Fibroblast of the aortic adventitia (primary cell): ENCODE results near the gene GUCY1B1. TPM values are rescaled to one million over a fixed set of nuclear protein-coding genes. Genes with fewer than 3 reads are reported as not detected.

Source experiments
- DNase-seq: peaks from one replicate; pipeline ENCODE4 v3.0.0-alpha.2; 2010; ENCODE audit warnings: low read depth
- H3K4me3 ChIP-seq: 2 replicates; pipeline ENCODE4 v1.5.1; 2011; ENCODE audit warnings: low read depth, mild to moderate bottlenecking, control low read depth, low read length, moderate library complexity
- total RNA-seq: library from RNA; depleted of rRNA; stranded (reverse); fragments of >200 nt; gene quantifications from 2 replicates; pipeline ENCODE4 v1.2.3, GENCODE V29; 2012; ENCODE audit warnings: low replicate concordance
- TF ChIP-seq, protein P1 (sequence below): IDR thresholded peaks from 2 replicates; pipeline ENCODE4 v1.5.1; 2011; ENCODE audit warnings: mild to moderate bottlenecking, low read length, control low read depth, inconsistent platforms; ENCODE audit not compliant: insufficient read depth

Gene GUCY1B1
- total RNA-seq, 1 donor: 2.0 TPM

DNA sequence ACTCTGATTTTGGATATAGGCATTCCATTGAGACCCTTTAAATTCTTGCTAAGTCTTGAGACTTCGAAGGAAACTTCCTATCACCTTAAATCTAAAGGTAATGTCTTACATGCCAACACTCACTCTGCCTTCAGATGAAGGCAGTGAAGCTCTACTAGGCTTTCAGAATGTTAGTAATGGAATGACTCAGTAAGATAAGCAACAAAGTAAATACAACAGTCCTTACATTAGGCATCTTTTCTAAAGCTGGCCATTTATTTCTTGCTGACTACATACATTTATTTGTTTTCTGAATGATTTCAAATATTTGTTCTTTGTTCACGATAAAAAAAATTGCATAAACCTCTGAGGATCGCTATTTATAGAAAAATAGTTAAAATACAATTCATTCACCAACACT, 63.8 kb downstream of the GUCY1B1 start:
- H3K4me3 ChIP-seq: no peak overlapping the region
- peak; percentile 15 for DNase-seq
- TF ChIP-seq, protein P1, sequence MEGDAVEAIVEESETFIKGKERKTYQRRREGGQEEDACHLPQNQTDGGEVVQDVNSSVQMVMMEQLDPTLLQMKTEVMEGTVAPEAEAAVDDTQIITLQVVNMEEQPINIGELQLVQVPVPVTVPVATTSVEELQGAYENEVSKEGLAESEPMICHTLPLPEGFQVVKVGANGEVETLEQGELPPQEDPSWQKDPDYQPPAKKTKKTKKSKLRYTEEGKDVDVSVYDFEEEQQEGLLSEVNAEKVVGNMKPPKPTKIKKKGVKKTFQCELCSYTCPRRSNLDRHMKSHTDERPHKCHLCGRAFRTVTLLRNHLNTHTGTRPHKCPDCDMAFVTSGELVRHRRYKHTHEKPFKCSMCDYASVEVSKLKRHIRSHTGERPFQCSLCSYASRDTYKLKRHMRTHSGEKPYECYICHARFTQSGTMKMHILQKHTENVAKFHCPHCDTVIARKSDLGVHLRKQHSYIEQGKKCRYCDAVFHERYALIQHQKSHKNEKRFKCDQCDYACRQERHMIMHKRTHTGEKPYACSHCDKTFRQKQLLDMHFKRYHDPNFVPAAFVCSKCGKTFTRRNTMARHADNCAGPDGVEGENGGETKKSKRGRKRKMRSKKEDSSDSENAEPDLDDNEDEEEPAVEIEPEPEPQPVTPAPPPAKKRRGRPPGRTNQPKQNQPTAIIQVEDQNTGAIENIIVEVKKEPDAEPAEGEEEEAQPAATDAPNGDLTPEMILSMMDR: no peak

DNA sequence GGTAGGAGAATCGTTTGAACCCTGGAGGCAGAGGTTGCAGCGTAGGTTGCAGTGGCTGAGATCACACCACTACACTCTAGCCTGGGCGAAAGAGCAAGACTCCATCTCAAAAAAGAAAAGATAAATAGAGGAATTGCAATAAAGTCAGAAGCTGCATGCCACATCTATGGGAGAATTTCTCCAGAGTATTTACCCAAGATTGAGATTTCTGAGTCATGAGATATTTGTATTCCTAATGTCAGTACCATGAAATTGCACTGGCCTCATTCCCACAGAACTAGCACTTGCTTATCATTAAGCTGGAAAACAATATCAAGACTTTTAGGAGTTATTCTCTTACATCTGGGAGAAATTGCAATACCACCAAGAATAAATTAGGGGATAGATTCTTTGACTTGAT, 69.8 kb downstream of the GUCY1B1 start:
- no peak overlapping the region for H3K4me3 ChIP-seq
- peak; percentile 46 for DNase-seq
- TF ChIP-seq, protein P1: no peak

DNA sequence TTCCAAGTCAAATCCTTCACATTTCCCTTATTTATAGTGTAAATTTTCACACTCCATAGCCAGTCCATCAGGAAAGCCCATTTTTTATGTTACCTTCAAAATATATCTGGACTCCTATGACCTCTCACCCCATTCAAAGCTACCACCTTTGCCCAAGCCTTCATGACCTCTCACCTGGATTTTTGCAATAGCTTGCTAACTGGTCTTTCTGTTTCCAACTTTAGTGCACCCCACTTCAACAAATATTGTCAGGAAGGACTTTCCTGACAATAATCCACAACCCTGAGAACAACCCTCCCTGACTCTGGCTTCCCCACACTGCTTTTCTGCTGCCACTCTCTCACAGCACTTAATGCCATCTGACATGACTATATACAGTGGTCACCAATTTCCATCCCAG, 73.8 kb downstream of the GUCY1B1 start:
- no peak for DNase-seq
- H3K4me3 ChIP-seq: no peak overlapping the region
- TF ChIP-seq, protein P1: no peak

DNA sequence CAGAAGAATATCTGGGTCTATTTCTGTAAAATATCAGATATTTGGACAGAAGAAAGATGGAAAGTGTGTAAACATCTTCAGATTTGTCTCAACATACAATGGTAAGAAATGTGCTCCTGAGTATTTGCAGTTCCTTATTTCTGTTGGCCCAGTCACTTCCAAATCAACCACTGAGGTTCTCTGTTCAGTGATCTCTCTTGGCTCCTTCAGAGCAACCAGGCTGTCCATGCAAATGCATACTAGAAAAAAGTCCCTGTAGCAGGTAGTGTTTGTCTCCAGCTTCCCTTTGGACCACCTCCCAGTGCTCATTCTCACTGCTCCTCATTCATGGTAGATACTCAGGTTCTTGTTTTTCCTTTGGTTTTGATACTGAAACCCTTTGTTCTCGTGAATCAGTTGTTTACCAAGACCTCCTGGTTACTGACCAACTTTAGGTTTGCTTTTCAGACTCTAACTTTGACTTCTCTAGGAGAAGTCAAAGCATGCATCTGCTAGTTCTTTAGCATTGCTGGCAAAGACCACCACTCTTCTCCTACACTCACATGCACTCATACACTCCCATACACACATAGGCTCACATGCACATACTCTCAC, 78.5 kb downstream of the GUCY1B1 start:
- DNase-seq: no peak
- TF ChIP-seq, protein P1: no peak
- H3K4me3 ChIP-seq: no peak overlapping the region

DNA sequence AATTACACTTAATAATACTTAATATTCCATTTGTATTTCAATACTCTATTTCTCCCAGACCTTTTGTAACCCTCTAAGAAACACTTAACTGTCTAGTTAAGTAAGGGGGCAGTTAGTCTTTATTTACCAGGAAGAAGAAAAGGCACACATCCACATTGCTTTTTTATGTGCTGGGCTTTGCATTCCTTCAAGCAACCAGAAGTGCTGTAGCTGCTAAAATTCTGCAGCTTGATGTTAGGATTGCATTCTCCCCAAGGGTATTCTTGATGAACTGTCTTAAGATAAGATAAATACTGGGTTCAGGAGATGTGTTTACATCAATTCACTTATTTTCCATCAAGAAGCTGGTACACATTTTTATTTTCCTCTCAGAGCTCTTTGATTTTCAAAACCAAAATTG, 83.3 kb downstream of the GUCY1B1 start:
- no peak for DNase-seq
- TF ChIP-seq, protein P1: no peak

DNA sequence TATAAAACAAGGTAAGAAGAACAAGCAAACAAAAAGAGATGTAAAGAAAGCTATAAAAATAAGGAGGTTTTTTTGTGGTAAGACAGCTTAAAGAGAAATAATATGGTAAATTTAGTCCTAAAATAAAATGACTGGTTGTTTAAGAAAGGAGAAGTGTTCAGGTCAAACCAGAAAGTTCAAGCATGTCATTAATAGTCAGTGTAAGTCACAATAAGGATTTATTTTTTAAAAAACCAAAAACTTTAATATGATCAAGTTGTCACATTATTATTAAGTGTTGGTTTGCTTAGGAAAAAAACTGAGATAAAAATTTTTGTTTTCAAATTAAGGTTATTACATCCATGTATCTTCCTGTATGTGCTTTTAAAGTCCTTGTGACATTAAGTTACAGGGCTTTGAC, 88.1 kb downstream of the GUCY1B1 start:
- H3K4me3 ChIP-seq: no peak overlapping the region
- DNase-seq: no peak
- TF ChIP-seq, protein P1: no peak

More for the DNA sequence above, 83.3 kb downstream of the GUCY1B1 start:
- no peak overlapping the region for H3K4me3 ChIP-seq

DNA sequence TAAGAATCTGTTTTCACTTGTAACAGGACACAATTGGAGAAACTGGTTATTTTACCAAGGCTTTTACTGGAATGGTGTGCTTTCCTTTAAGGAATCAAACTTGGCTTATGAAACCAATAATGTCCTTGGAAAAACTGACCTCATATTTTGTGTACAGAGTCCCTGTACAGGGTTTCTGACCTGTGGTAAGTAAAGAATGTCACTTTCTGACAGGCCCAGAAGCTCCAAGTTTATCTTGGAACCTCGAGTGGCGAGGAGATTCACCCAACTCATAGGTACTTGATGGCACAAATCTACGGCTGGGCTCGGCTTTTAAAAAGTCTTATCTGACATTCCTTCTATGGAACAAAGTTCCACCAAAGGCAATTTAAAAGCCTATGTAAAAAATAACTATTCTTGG, 90.2 kb downstream of the GUCY1B1 start:
- no peak for DNase-seq
- TF ChIP-seq, protein P1: no peak
- H3K4me3 ChIP-seq: no peak overlapping the region
